ENCODE data around the gene CFAP141.

GRCh38 chr1:154174654-154175053 is 31.5 kb downstream of the CFAP141 start:
- TF ChIP-seq CTCF (IDR thresholded peaks at IDR 0.05; ENCODE audit: low read depth, low read length) (no peak), EZH2phosphoT487 (IDR thresholded peaks at IDR 0.05; ENCODE audit: low read depth) (no peak)
